Measurements from ENCODE around the gene KLF18.
"Not testable (repeated sequence)": the region's sequence is repeated elsewhere in the genome, so short reads cannot be mapped to it uniquely, and the experiment has no call there.

The KLF18 gene

GRCh38 chr1:44129616-44130500, 11.6 kb downstream of the KLF18 start:
- no peak overlapping the region for H3K4me3 ChIP-seq (ENCODE audit: low read length)

DNA sequence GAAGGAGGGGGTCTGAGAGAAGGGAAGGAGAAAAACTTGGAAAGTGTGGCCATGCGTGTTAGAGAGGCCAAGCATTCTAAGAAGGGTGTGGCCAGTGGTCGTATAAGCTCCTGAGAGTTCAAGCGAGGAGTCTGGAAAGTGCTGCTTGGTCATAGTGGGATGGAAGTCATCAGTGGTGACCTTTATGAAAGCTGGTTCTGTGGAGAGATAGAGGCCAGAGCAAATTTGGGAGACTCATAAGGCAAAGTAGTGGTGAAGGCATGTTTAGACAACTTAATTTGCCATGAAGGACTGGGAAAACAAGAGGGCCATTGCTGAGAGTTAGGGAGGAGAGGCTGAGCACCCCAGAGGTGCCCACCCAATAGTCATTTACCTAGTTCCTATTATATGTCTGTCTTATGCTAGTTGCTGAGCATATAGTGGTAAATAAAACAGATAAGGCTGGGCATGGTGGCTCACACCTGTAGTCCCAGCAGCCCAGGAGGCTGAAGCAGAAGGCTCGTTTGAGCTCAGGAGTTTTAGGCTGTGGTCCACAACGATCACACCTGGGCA, 21.0 kb downstream of the KLF18 start:
- no peak overlapping the region for H3K4me3 ChIP-seq (ENCODE audit: low read length)
- no peak for DNase-seq (ENCODE audit: low read depth, low spot score)

More at GRCh38 chr1:44129616-44130500, 11.6 kb downstream of the KLF18 start:
- no peak for DNase-seq (ENCODE audit: low read depth, low spot score)

DNA sequence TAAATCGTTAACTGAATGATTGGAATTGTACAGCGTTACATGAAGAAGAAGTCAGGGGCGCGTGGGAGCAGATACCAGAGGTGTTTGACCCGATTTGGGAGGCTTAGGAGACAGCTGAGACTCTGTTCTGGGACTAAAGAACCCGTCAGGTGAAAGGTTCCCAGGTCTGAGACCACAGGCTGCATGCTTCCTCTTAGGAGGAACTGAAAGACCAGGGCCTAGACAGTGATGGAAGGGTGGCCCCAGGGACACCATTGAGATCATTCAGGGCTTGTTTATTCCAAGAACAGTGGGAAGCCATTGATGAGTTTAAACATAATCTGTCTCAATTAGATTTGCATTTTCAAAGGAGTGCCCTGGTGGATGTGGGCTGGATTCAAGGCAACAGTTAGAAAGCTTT, 21.9 kb downstream of the KLF18 start:
- no peak for DNase-seq (ENCODE audit: low read depth, low spot score)
- H3K4me3 ChIP-seq (ENCODE audit: low read length): no peak overlapping the region

- no peak within 1 kb of the TSS for H3K4me3 ChIP-seq (ENCODE audit: low read length)
- DNase-seq (ENCODE audit: low read depth, low spot score): no peak
Measured at GRCh38 chr1:44118682-44119081, 22.7 kb downstream of the KLF18 start, which contains the start of gene KLF17. KLF17 (plus strand) TSS chr1:44118821; CDS start chr1:44118908, 87 bp downstream.

DNA sequence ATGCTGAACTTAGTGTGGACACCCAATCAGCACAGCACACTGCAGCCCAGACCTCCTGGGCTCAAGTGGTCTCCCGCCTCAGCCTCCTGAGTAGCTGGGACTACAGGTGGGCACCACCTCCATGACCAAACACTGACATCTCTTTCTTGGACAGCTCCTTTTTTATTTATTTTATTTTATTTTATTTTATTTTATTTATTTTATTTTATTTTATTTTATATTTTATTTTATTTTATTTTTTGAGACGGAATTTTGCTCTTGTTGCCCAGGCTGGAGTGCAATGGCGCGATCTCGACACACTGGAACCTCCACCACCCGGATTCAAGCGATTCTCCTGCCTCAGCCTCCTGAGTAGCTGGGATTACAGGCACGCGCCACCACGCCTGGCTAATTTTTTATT, 24.2 kb downstream of the KLF18 start:
- not testable (repeated sequence) for H3K4me3 ChIP-seq (ENCODE audit: low read length); DNase-seq (ENCODE audit: low read depth, low spot score)

DNA sequence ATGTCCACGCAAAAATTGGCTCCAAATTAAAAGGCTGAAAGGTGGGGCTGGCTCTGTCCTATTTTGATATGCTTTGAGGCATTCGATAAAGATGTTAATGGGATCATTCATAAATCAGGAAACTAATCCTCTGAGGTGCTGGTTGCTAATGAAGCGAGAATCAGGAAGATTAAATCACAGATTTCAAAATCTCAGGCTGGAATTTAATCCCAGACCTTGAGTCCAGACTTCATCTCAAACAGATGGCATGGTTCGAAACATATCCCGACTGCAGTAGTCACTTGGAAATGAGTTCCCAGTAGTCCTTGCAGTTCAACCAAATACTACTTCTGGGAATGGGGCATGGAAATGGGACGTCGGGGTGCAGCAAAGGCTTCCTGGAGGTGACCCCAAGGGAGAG, 27.3 kb downstream of the KLF18 start:
- no peak for DNase-seq (ENCODE audit: low read depth, low spot score)
- no peak overlapping the region for H3K4me3 ChIP-seq (ENCODE audit: low read length)

- H3K4me3 ChIP-seq (ENCODE audit: low read length): no peak overlapping the region
- DNase-seq (ENCODE audit: low read depth, low spot score): no peak
Measured at GRCh38 chr1:44113095-44113609, 28.3 kb downstream of the KLF18 start.

- H3K4me3 ChIP-seq (ENCODE audit: low read length): no peak overlapping the region
- no peak for DNase-seq (ENCODE audit: low read depth, low spot score)
Measured at GRCh38 chr1:44112486-44112885, 28.9 kb downstream of the KLF18 start.

GRCh38 chr1:44111861-44112260, 29.6 kb downstream of the KLF18 start:
- no peak for DNase-seq (ENCODE audit: low read depth, low spot score)

DNA sequence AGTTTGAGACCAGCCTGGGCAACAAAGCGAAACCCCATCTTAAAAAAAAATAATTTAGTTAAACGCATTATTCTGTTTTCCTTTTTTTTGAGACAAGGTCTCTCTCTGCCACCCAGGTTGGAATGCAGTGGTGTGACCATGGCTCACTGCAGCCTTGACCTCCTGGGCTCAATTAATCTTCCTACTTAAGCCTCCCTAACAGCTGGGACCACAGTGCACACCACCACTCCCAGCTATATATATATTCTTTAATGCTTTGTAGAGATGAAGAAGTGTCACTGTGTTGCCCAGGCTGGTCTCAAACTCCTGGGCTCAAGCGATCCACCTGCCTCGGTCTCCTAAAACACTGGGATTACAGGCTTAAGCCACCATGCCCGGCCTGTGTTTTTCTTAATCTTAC, 30.5 kb downstream of the KLF18 start:
- DNase-seq (ENCODE audit: low read depth, low spot score): no peak
- H3K4me3 ChIP-seq (ENCODE audit: low read length): no peak overlapping the region

More at GRCh38 chr1:44111861-44112260, 29.6 kb downstream of the KLF18 start:
- H3K4me3 ChIP-seq (ENCODE audit: low read length): no peak overlapping the region

DNA sequence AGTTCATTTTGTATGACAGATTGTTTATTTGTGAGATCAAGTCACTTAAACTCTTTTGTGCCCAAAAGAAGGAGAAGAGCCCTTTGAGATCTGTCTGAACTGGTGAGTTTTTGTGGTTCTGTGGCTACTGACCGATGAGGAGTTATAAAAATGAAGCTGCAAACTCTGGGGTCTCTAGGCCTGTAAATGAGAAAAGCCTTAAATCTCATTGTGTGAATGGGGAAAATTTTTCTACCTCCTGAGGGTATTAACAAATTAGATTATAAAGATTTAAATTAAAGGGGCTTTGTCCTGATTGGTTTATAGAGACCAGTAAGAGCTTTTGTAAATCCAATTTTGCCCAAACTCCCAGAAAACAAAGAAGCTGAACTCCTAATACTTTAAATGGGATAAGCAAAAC, 32.5 kb downstream of the KLF18 start:
- no peak for DNase-seq (ENCODE audit: low read depth, low spot score)
- H3K4me3 ChIP-seq (ENCODE audit: low read length): no peak overlapping the region

DNA sequence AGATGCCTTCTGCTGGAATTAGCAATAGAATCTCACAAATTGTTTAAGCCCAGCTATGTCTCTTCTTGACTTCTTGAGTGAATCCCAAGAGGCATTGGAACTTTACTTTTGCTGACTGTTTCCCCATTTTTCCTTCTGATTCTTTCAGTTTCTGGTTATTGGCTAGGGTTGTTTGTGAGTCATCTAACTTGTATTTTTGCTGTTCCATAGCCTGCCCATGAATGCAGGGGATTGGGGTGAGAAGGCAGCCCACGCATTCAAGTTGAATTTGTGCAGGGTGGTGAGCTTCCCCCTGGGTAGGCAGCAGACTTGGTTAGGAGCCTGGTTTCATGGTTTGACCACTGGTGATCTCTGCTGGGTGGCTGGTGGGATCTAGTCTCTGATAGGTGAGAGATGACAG, 33.2 kb downstream of the KLF18 start:
- DNase-seq (ENCODE audit: low read depth, low spot score): no peak
- no peak overlapping the region for H3K4me3 ChIP-seq (ENCODE audit: low read length)

DNA sequence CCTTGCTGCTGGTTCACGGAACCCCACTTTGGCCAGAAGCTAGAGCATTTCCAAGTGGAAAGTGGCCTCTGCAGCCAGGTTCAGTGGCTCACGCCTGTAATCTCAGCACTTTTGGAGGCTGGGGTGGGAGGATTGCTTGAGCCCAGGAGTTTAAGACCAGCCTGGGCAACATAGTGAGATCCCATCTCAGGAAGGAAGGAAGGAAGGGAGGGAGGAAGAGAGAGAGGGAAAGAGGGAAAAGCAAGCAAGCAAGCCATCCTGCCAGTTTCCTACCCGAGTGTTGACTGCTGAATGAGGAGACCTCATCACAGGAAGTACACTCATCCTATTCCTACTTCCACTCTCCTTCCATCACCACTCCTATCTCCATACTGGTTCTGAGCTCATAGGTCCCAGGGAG, 35.6 kb downstream of the KLF18 start:
- no peak for DNase-seq (ENCODE audit: low read depth, low spot score)
- no peak overlapping the region for H3K4me3 ChIP-seq (ENCODE audit: low read length)

DNA sequence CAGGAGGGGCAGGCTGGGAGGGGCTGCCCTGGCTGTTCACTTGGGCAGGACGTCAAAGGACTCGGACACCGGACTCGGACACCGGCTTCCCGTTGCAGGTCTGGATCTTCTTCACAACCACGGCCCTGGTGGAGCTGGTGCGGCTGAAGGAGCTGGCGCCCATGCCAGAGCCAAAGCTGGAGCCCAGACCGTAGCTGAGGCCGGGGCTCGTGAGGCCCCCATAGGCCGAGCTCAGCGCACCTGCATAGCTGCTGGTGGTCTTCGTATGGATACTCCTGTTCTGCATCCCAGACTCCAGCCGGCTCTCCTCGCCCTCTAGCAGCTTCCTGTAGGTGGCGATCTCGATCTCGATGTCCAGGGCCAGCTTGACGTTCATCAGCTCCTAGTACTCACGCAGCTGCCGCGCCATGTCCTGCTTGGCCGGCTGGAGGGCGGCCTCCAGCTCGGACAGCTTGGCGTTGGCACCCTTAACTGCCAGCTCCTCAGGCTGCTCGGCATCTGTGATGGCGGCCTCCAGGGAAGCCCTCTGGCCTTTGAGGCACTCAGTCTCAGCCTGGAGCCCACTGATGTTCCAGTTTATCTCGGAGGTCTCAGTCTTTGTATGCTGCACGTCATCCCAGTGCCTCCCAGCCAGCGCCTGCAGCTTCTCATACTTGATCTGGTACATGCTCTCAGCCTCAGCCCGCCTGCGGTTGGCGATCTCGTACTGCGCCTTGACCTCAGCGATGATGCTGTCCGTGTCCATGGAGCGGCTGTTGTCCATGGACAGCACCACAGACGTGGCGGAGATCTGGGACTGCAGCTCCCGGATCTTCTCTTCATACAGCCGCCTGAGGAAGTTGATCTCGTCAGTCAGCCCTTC, 37.9 kb downstream of the KLF18 start:
- DNase-seq (ENCODE audit: low read depth, low spot score): no peak
- no peak overlapping the region for H3K4me3 ChIP-seq (ENCODE audit: low read length)

DNA sequence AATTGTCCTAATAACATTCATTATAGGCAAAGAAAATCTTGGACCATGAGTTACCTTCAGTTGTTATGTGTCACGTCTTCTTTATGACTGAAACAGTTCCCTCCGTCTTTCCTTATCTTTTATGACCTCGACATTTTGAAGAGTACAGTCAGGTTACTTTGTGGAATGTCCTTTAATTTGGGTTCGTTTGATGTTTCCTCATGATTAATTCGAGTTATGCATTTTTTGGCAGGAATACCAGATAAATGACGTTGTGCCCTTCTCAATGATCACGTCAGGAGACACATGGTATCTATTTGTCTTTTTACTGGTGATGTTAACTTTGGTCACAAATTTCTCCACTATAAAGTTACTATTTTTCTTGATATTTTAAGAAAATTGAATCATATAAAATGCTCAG, 40.1 kb downstream of the KLF18 start:
- no peak for DNase-seq (ENCODE audit: low read depth, low spot score)
- H3K4me3 ChIP-seq (ENCODE audit: low read length): no peak overlapping the region

DNA sequence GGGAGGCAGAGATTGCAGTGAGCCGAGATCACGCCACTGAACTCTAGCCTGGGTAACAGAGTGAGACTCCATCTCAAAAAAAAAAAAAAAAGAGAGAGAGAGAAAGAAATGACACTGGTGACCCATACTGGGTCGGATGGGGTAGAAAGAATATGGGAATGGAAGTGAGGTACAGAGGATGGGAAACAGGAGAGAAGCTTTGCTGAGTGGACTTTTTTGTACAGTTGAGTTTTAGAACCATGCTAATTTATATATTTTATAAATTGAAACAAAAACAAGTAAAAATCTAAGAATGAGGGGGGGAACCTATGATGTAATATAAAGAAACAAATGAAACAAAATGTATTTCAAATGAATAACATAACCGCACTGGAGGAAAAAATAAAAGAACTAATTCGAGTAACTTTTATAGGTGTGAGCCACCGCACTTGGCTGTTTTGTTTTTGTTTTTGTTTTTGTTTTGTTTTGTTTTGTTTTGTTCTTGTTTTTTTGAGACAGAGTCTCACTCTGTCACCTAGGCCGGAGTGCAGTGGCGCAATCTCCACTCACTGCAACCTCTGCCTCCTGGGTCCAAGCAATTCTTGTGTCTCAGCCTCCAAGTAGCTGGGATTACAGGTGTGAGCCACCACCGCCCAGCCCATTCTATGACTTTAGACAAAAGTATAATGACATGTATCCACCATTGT, 41.1 kb downstream of the KLF18 start:
- H3K4me3 ChIP-seq (ENCODE audit: low read length): no peak overlapping the region
- no peak for DNase-seq (ENCODE audit: low read depth, low spot score)

DNA sequence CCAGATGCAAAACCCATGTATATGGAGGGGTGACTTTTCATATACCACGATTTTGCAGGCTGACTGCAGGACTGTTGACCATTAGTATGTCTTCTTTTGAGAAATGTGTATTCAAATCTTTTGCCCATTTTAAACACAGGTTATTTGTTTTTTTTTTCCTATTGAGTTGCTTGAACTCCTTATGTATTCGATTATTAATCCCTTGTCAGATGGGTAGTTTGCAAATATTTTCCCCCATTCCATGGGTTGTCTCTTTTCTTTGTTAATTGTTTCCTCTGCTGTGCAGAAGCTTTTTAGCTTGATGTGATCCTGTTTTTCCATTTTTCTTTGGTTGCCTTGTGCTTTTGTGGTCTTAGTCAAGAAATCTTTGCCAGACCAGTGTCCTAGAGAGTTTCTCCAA, 47.4 kb downstream of the KLF18 start:
- H3K4me3 ChIP-seq (ENCODE audit: low read length): no peak overlapping the region
- DNase-seq (ENCODE audit: low read depth, low spot score): no peak

DNA sequence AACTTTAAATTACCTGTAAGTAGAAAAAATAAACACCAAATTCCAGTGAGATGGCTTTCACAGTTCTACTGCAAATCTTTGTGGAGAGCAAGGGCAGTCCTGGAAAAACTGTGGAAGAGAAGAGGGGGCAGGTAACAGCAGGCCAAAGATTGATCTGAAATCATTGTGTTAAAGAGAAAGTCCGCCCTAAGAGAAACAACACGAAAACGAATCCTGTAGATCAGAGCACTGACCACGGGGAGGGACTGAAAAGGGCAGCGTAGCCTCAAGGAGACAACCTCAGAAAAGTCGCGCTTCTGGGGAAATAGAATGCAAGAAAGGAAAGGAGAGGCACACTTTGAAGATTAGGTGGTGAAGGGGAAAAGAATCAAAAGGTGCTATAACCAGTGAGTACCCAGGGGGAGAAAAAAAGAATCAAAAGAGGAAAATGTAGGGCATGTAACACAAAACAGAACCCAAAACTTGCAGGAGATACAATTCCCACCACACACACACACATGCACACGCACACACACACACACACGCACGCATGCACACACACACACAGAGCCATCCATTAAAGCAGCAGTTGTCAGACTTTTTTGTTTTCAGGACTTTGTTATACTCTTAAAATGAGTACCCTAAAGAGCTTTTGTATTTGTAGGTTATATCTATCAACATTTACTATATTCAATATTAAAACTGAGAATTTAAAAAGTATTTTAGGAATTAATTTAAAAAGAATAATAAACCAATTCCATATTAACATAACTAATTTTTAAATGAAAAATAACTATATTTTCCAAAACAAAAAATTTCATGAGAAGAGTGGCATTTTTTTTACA, 50.8 kb downstream of the KLF18 start:
- DNase-seq (ENCODE audit: low read depth, low spot score): no peak
- H3K4me3 ChIP-seq (ENCODE audit: low read length): no peak overlapping the region
